Measurements from ENCODE around the gene MYH15.

DNA sequence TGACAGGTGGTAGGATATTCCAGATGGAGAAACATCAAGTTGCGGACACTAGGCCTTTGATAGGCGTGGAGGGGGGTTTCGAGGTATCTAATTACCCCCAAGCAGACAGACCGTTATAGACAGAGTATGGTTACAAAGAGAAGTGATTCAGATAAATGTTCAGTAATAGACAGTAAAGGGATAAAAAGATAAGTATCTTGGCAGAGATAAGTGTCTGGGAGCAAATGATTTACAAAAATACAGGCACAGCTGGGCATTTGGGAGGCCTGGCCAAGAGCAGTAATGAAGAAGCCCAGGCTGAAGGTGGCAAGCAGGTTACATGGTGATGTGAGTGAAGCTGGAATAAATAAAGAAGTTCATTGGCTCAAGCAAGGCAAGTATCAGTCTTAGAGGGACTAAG, 659 bp upstream of the MYH15 start:
- TF ChIP-seq POLR2AphosphoS5 (IDR thresholded peaks at IDR 0.05) (no peak), TAF1 (IDR thresholded peaks at IDR 0.05; ENCODE audit: low read depth) (no peak)
- TF ChIP-seq, protein P1, sequence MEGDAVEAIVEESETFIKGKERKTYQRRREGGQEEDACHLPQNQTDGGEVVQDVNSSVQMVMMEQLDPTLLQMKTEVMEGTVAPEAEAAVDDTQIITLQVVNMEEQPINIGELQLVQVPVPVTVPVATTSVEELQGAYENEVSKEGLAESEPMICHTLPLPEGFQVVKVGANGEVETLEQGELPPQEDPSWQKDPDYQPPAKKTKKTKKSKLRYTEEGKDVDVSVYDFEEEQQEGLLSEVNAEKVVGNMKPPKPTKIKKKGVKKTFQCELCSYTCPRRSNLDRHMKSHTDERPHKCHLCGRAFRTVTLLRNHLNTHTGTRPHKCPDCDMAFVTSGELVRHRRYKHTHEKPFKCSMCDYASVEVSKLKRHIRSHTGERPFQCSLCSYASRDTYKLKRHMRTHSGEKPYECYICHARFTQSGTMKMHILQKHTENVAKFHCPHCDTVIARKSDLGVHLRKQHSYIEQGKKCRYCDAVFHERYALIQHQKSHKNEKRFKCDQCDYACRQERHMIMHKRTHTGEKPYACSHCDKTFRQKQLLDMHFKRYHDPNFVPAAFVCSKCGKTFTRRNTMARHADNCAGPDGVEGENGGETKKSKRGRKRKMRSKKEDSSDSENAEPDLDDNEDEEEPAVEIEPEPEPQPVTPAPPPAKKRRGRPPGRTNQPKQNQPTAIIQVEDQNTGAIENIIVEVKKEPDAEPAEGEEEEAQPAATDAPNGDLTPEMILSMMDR (IDR thresholded peaks at IDR 0.05; ENCODE audit: poor library complexity, severe bottlenecking), result no peak
- TF ChIP-seq, protein P2, sequence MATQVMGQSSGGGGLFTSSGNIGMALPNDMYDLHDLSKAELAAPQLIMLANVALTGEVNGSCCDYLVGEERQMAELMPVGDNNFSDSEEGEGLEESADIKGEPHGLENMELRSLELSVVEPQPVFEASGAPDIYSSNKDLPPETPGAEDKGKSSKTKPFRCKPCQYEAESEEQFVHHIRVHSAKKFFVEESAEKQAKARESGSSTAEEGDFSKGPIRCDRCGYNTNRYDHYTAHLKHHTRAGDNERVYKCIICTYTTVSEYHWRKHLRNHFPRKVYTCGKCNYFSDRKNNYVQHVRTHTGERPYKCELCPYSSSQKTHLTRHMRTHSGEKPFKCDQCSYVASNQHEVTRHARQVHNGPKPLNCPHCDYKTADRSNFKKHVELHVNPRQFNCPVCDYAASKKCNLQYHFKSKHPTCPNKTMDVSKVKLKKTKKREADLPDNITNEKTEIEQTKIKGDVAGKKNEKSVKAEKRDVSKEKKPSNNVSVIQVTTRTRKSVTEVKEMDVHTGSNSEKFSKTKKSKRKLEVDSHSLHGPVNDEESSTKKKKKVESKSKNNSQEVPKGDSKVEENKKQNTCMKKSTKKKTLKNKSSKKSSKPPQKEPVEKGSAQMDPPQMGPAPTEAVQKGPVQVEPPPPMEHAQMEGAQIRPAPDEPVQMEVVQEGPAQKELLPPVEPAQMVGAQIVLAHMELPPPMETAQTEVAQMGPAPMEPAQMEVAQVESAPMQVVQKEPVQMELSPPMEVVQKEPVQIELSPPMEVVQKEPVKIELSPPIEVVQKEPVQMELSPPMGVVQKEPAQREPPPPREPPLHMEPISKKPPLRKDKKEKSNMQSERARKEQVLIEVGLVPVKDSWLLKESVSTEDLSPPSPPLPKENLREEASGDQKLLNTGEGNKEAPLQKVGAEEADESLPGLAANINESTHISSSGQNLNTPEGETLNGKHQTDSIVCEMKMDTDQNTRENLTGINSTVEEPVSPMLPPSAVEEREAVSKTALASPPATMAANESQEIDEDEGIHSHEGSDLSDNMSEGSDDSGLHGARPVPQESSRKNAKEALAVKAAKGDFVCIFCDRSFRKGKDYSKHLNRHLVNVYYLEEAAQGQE (IDR thresholded peaks at IDR 0.05; ENCODE audit: borderline replicate concordance), result no peak
